ENCODE data around the gene KEAP1.

KEAP1 gene

DNA sequence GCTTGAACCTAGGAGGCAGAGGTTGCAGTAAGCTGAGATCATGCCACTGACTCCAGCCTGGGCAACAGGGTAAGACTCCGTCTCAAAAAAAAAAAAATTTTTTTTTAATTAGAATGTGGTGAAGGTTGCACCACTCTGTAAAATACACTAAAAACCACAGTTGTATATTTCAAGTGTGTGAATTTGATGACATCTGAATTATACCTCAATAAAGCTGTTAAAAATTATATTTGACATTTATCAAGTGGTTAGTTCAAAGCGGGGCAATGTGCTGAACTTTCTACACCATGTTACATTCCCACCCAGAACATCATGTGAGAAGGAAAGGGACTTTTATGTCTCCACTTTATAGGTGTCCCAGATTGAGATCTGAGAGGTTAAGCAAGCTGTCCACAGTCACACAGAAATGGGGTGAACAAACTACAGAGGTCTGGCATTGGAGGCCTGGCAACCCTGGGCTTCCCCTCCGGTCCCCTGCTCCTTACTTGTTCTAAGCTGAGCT is 20.0 kb upstream of the KEAP1 start:
- no peak for DNase-seq (ENCODE audit: low read depth)

DNA sequence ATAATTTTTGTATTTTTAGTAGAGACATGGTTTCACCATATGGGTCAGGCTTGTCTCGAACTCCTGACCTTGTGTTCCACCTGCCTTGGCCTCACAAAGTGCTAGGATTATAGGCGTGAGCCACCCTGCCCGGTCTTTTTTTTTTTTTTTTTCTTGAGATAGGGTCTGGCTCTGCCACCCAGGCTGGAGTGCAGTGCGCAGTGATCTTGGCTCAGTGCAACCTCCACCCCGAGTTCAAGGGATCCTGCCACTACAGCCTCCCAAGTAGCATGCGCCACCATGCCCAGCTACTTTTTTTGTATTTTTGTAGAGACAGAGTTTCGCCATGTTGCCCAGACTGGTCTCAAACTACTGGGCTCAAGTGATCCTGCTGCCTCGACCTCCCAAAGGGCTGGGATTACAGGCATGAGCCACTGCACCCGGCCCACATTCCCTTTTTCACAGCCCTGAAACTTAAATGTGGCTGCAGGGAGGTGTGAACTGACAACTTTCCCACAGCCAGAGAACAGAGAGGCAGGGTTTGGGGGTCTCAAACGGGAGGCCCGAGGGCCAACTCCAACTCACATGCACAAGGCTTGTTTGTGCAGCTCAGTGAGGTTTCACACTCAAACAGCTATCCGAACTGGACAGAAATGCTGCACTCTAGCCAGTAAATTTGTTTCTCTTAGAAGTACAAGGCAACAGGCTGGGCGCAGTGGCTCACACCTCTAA is 18.5 kb upstream of the KEAP1 start:
- DNase-seq (ENCODE audit: low read depth) = no peak

GRCh38 chr19:10520652-10521318 is 17.6 kb upstream of the KEAP1 start:
- no peak for DNase-seq (ENCODE audit: low read depth)

GRCh38 chr19:10519421-10519820 is 16.3 kb upstream of the KEAP1 start:
- DNase-seq (ENCODE audit: low read depth) = no peak

DNA sequence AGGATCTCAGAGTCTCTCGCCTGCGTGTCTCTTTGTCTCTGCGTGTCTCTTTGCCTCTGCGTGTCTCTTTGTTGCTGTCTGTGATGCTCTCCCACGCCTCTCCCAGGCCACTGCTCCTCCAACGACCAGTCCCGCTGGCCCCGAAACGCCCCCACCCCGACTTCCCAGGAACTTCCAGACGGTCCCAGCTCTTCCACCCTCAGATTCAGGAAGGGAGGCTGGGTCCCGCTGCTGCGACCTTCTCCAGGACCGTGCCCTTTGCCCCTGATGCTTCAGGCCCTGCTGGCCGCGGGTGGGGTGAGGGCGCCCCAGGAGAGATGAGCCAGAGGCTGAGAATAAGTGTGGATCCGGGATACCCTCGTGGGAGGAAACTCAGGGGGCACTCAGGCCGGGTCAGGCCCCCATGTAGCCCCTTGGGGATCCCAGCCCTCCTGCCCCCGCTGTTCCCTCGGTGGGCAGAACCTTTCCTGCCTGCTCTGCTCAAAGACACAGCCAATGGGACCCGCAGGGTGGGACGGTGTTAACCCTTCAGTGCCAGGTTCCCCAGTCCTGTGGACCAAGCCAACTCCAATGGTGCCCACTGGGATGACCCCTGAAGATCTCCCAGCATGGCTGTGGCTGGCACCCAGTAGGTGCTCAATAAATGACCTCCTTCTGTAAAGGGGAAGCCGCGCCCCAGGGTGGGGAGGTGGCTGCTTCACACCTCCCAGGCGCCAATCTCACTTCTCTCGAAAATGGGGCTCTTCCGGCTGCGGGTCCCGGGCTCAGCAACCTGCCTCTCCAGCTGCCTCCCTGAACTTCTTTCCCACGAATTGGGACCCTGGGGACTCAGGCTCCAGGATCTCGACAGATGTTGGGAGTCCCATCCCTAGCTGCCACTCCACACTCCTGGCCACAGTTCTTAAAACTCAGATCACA is 15.5 kb upstream of the KEAP1 start:
- no peak for DNase-seq (ENCODE audit: low read depth)

GRCh38 chr19:10517760-10518443 is 14.7 kb upstream of the KEAP1 start:
- no peak for DNase-seq (ENCODE audit: low read depth)

DNA sequence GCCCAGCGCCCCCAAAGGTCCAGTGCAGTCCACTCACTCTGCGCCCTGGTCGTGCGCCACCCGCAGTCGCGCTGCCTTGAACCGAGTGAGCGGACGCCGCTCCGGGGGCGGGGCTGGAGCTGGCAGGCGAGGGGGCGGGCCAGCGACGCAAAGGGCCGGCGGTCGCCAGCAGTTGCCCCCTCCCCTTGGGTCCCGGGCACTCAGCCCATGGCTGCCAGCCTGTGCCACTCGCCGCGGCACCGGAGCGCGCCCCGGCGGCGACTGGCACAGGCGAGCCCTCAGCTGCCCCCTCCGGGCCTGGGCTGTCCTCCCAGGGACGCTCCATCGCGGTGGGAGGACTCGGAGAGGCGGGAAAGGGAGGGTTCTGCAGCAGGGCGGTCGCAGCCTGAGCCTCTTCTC is 14.2 kb upstream of the KEAP1 start, which contains the start of gene S1PR5:
TSS of gene S1PR5 (minus strand) at position 87 of the 399 bp plus-strand sequence. CDS start 2,436 bp downstream, outside the sequence.
- no peak for DNase-seq (ENCODE audit: low read depth)

GRCh38 chr19:10516671-10517286 is 13.6 kb upstream of the KEAP1 start:
- no peak for DNase-seq (ENCODE audit: low read depth)

DNA sequence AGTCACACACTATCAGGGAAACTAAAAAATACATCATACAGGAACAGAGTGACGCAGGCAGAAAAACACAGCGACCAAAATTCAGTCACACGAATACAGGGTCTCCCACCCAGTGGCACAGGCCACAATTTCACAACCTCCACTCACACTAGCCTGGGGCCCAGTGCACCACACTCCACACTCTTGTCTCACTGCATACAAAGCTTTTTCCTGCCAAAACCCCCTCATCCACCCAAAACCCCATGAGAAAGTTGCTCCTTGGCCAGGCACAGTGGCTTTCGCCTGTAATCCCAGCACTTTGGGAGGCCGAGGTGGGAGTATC is 12.9 kb upstream of the KEAP1 start:
- DNase-seq (ENCODE audit: low read depth) = no peak

- DNase-seq (ENCODE audit: low read depth) = no peak
These were observed 11.3 kb upstream of the KEAP1 start for GRCh38 chr19:10514211-10515145.

DNA sequence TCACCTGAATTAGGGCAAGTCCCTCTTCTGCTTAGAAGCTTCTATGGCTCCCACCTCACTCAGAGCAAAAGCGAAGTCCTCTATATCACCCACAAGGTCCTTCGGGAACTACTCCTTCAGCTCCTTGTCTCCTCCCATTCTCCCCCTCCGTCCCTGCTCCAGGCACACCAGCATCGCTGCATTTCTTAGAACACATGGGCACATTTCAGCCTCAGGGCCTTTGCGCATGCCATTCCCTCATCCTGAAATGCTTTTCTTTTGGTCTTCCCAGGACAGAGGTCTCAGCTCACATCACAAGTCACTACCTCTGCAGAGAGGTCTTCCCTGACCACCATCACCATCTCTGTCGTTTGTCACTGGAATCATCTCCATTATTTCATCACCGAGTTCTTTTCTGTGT is 10.1 kb upstream of the KEAP1 start:
- no peak for DNase-seq (ENCODE audit: low read depth)

- peak; percentile 39 for DNase-seq (ENCODE audit: low read depth)
These were observed 7.2 kb upstream of the KEAP1 start for GRCh38 chr19:10510301-10510802.

DNA sequence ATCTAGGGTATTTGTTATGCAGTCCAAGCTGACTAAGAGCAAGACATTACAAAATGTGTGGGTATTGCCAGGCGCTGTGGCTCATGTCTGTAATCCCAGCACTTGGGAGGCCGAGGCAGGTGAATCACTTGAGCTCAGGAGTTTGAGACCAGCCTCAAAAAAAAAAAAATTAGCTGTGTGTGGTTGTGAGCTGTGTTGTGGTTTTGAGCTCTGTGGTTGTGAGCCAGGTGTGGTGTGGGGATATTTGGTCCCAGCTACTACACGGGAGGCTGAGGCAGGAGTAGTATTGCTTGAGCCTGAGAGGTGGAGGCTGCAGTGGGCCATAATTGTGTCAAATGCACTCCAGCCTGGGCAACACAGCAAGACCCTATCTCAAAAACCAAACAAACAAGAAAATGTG is 5.6 kb upstream of the KEAP1 start:
- no peak for DNase-seq (ENCODE audit: low read depth)

- DNase-seq (ENCODE audit: low read depth) = no peak
These were observed 4.9 kb upstream of the KEAP1 start for GRCh38 chr19:10508036-10508435.

DNA sequence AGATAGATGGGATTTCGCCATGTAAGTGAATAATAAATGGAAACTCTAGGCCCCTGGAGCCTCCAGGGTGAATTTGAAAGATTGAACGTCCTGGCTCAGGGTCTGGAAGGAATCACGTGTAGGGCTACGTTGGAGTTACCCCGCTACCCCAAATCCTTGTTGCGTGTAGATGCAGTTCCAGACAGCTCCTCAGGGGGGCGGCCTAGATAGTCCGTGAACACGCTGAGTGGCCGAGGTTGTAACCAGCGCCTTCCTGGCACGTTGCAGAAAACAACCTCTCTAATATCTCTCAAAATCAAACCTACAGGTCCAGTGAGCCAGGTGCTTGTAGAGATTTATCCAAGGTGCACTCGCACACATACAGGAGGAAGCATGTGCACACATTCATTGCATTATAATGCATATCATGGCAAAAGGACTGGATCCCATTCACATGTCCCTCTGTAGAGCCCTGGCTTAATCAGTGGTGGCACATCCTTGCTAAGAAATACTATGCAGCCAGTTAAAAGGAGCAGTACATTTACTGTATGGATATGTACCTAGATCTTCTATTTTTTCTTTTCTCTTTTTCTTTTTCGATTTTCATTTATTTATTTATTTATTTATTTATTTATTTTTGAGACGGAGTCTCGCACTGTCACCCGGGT is 2.5 kb upstream of the KEAP1 start:
- peak; percentile 77 for DNase-seq (ENCODE audit: low read depth)

DNA sequence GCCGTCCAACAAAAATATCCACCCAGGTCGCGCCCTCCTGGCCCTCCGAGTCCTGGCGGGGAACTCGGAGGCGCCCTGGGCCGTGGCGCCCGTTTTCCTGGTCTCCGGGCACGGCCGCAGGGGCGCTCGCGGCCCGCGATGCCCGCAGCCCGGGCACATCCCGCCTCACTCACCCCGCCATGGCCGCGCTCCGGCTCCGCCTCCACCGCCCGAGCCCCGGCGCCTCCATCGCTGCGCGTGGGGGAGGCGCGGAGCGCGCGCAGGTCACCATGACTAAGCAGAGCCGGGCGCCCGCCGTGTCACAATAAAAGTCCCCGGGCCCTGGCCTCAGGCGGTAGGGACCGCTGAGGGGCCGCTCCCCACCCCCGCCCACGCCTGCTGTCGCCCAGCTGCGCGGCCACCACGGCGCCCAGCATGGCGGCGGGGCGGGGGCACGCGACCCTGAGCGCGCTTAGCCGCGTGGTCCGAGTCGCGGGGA is 593 bp downstream of the KEAP1 start:
- peak; percentile 86 for DNase-seq (ENCODE audit: low read depth)

GRCh38 chr19:10501971-10502523 is 1.1 kb downstream of the KEAP1 start:
- peak; percentile 25 for DNase-seq (ENCODE audit: low read depth)

GRCh38 chr19:10500247-10500592 is 2.9 kb downstream of the KEAP1 start:
- DNase-seq (ENCODE audit: low read depth) = no peak

DNA sequence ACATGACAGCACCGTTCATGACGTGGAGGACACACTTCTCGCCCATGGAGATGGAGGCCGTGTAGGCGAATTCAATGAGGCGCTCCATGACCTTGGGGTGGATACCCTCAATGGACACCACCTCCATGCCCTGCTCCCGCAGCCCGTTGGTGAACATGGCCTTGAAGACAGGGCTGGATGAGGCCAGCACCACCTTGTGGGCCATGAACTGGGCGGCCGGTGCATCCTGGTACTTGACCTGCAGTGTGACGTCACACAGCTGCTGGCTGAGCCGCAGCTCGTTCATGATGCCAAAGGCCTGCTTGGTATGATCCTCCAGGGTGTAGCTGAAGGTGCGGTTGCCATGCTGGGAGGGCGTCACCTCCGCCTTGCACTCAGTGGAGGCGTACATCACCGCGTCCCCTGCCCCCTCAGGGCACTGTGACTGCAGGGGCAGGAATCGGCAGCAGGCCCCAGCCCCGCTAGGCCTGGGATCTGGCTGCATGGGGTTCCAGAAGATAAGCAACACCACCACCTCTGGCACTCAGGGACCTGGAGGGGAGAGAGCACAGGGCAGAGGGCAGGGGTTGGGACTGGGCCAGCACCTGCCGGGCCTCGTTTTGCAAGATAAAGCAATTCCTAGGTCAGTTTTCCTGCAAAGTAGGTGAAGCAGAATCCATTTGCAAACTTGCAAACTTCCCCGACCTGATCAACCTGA is 3.5 kb downstream of the KEAP1 start:
- no peak for DNase-seq (ENCODE audit: low read depth)

All from activated T-cell treated with anti-CD3 and anti-CD28 coated beads for 24 hours (primary cell).